B cell (primary cell): Measurements from ENCODE around the gene APOO. TPM values are rescaled to one million over a fixed set of nuclear protein-coding genes. Genes with fewer than 3 reads are reported as not detected.

Source experiments
- ATAC-seq: fragments of 200-7000 bp; cut with Tn5 transposase; one replicate; pipeline ENCODE4 v1.10.0; 2021; ENCODE audit warnings: low read depth, mild to moderate bottlenecking, moderate number of reproducible peaks, moderate library complexity
- CTCF ChIA-PET: fragments of 350-600 bp; sonication (Branson Sonifier 250); formaldehyde crosslinking; loops from one replicate; lab custom pipeline; 2021; ENCODE audit warnings: antibody characterized with exemption, inconsistent platforms; lab: Charles Lee
- POLR2A ChIA-PET: fragments of 350-600 bp; sonication (Branson Sonifier 250); formaldehyde crosslinking; loops from one replicate; lab custom pipeline; 2021; ENCODE audit warnings: antibody characterized with exemption; lab: Charles Lee
- DNase-seq: peaks from one replicate; pipeline ENCODE4 v3.0.0; 2013
- H2AFZ ChIP-seq: 2 replicates; pipeline ENCODE4 v1.6.1; 2012; ENCODE audit warnings: mild to moderate bottlenecking, low read depth, low read length; ENCODE audit not compliant: insufficient read depth, poor library complexity, severe bottlenecking
- H3K27ac ChIP-seq, 2 donors: 1 replicate in 1 of 2; 2 replicates in 1 of 2; pipeline ENCODE4 v1.5.1; 2012 to 2013; ENCODE audit warnings: low read length in 2 of 2, mild to moderate bottlenecking in 2 of 2, moderate library complexity in 1 of 2
- H3K27me3 ChIP-seq, 4 experiments: fragments of 200-600 bp in 1 of 4; sonication (generic) in 1 of 4; replicated peaks in 1 of 4; 1 replicate in 2 of 4; 2 replicates in 2 of 4; pipeline versions ENCODE4 v1.6.1 to v1.7.0; 2013 to 2016; ENCODE audit warnings: low read length in 3 of 4, mild to moderate bottlenecking in 2 of 4, mixed read lengths in 1 of 4, moderate library complexity in 1 of 4; ENCODE audit not compliant: insufficient read depth in 4 of 4, control insufficient read depth in 3 of 4; ENCODE audit errors: control extremely low read depth in 1 of 4
- H3K36me3 ChIP-seq, 2 experiments: replicated peaks in 1 of 2; 1 replicate in 1 of 2; 2 replicates in 1 of 2; pipeline versions ENCODE4 v1.6.1 to v1.7.1; 2013; ENCODE audit warnings: low read length in 1 of 2; ENCODE audit not compliant: insufficient read depth in 2 of 2, control insufficient read depth in 1 of 2; ENCODE audit errors: control extremely low read depth in 1 of 2, extremely low read depth in 1 of 2
- H3K4me1 ChIP-seq, 2 donors: fragments of 200-600 bp in 1 of 2; sonication (generic) in 1 of 2; 1 replicate in 1 of 2; 2 replicates in 1 of 2; pipeline versions ENCODE4 v1.5.1 to v1.6.1; 2013 to 2017; ENCODE audit warnings: low read length in 2 of 2; ENCODE audit not compliant: control insufficient read depth in 2 of 2, insufficient read depth in 2 of 2
- H3K4me2 ChIP-seq: replicated peaks from 2 replicates; pipeline ENCODE3; 2012; ENCODE audit warnings: mild to moderate bottlenecking, low read depth, low read length; ENCODE audit not compliant: poor library complexity, severe bottlenecking
- H3K4me3 ChIP-seq, 5 experiments: fragments of 200-600 bp in 1 of 5; sonication (generic) in 1 of 5; 1 replicate in 3 of 5; 2 replicates in 2 of 5; pipeline versions ENCODE4 v1.5.1 to v1.7.0; 2011 to 2016; ENCODE audit warnings: low read length in 4 of 5, mild to moderate bottlenecking in 4 of 5, low read depth in 2 of 5, control low read depth in 1 of 5, moderate library complexity in 1 of 5; ENCODE audit not compliant: insufficient read depth in 1 of 5; ENCODE audit errors: control extremely low read depth in 1 of 5, extremely low read depth in 1 of 5
- H3K79me2 ChIP-seq: fragments of 200-600 bp; sonication (generic); one replicate; pipeline ENCODE4 v1.6.0; 2016; ENCODE audit warnings: low read length; ENCODE audit not compliant: control insufficient read depth, insufficient read depth
- H3K9ac ChIP-seq: fragments of 200-600 bp; sonication (generic); 2 replicates; pipeline ENCODE4 v1.6.1; 2017; ENCODE audit warnings: mild to moderate bottlenecking, low read length, moderate library complexity
- H3K9me3 ChIP-seq, 3 donors: one replicate each; pipeline versions ENCODE4 v1.6.1 to v1.7.1; 2013; ENCODE audit warnings: low read length in 2 of 3; ENCODE audit not compliant: control insufficient read depth in 2 of 3, insufficient read depth in 1 of 3; ENCODE audit errors: control extremely low read depth in 1 of 3
- H4K20me1 ChIP-seq: 2 replicates; pipeline ENCODE4 v1.6.0; 2012; ENCODE audit warnings: mild to moderate bottlenecking, low read length; ENCODE audit not compliant: insufficient read depth, control insufficient read depth, poor library complexity, severe bottlenecking
- H3K27ac Mint-ChIP-seq: one replicate; pipeline ENCODE4 v1.8.0; 2021; ENCODE audit warnings: mixed read lengths
- H3K27me3 Mint-ChIP-seq: one replicate; pipeline ENCODE4 v1.8.0; 2021; ENCODE audit warnings: mixed read lengths
- H3K4me1 Mint-ChIP-seq: one replicate; pipeline ENCODE4 v1.8.0; 2021; ENCODE audit warnings: mixed read lengths
- H3K4me3 Mint-ChIP-seq: one replicate; pipeline ENCODE4 v1.8.0; 2021; ENCODE audit warnings: mixed read lengths
- H3K9me3 Mint-ChIP-seq: one replicate; pipeline ENCODE4 v1.8.0; 2022; ENCODE audit warnings: mixed read lengths; ENCODE audit not compliant: insufficient read depth
- CTCF ChIP-seq: fragments of 200-600 bp; IDR thresholded peaks from one replicate; pipeline ENCODE4 v1.8.0; 2022; ENCODE audit warnings: antibody characterized with exemption, mild to moderate bottlenecking
- EZH2 ChIP-seq: IDR thresholded peaks from 2 replicates; pipeline ENCODE4 v1.6.1; 2012; ENCODE audit warnings: borderline replicate concordance, low read depth, mild to moderate bottlenecking, moderate library complexity, low read length; ENCODE audit not compliant: insufficient read depth, poor library complexity, severe bottlenecking
- WGBS: methylation state at CpG from one replicate; pipeline ENCODE4 v1.1.5; 2013; ENCODE audit warnings: missing lambda C conversion rate; ENCODE audit not compliant: insufficient coverage; 5-methylcytosine and 5-hydroxymethylcytosine counted together
- intact Hi-C: fragments of 100-400 bp; cut with micrococcal nuclease; formaldehyde crosslinking; loops from one replicate; pipeline ENCODE4 v1.10.0; 2022
- polyA plus RNA-seq: library from polyadenylated mRNA; depleted of rRNA; stranded (reverse); fragments of >200 nt; gene quantifications from 2 replicates; pipeline ENCODE4 v1.2.3, GENCODE V29; 2012
- total RNA-seq, 2 donors: library from RNA; stranded (reverse); fragments of 120-200 nt in 1 of 2; gene quantifications; 1 replicate in 1 of 2; 2 replicates in 1 of 2; pipeline versions ENCODE4 v1.2.3 to v1.2.4, GENCODE V29; 2013 to 2022

APOO gene
- total and polyA plus RNA-seq, 2 donors (not counting 1 experiment from before 2014, with no cell fraction given), result 4.7 to 7.2 TPM

- Histone ChIP-seq H4K20me1 (no peaks in the 10 kb centered on the region), H3K36me3 (no peaks in the 10 kb centered on the region), H3K27me3 (no peaks in the 10 kb centered on the region), H2AFZ (peak overlapping the region; percentile 48), H3K27ac (no peak overlapping the region), H3K4me1 (peaks cover 3 to 9% of the 10 kb centered on the region in 2 donors), H3K4me2 (peak overlapping the region; percentile 41), H3K9me3 (no peaks in the 10 kb centered on the region), H3K4me3 (no peak overlapping the region), H3K79me2 (no peaks in the 10 kb centered on the region), H3K9ac (peak overlapping the region; percentile 34)
- ChIA-PET POLR2A (no interaction called here), CTCF (no interaction called here)
- no peaks in the 10 kb centered on the region for H3K27me3 Mint-ChIP-seq
- ATAC-seq (no peak), DNase-seq (no peak)
- WGBS, result 20% methylated on average over 1 of the region's 6 CpGs
- H3K4me1 Mint-ChIP-seq, result peaks cover 15% of the 10 kb centered on the region
- no peak overlapping the region for H3K27ac Mint-ChIP-seq
- TF ChIP-seq EZH2 (no peak), CTCF (no peak)
- intact Hi-C loops, result no loop called here
- peak overlapping the region; percentile 63 for H3K4me3 Mint-ChIP-seq
- no peaks in the 10 kb centered on the region for H3K9me3 Mint-ChIP-seq
These were observed 96.1 kb downstream of the APOO start for GRCh38 chrX:23811656-23812055.

GRCh38 chrX:23811108-23811651, 96.6 kb downstream of the APOO start:
- peak overlapping the region in 1 of 5 experiments; percentile 26 for H3K4me3 ChIP-seq
- Mint-ChIP-seq H3K9me3 (no peaks in the 10 kb centered on the region), H3K27ac (no peak overlapping the region), H3K4me3 (peak overlapping the region; percentile 63), H3K4me1 (peaks cover 15% of the 10 kb centered on the region), H3K27me3 (no peaks in the 10 kb centered on the region)
- WGBS, result no CpG with 5 or more reads among the region's 10 CpGs
- peak overlapping the region; percentile 41 for H3K4me2 ChIP-seq
- H3K36me3 ChIP-seq, result no peaks in the 10 kb centered on the region
- H3K79me2 ChIP-seq, result no peaks in the 10 kb centered on the region
- no peaks in the 10 kb centered on the region for H3K9me3 ChIP-seq
- no peak for TF ChIP-seq EZH2
- no peak for TF ChIP-seq CTCF
- no peaks in the 10 kb centered on the region for H3K27me3 ChIP-seq
- H4K20me1 ChIP-seq, result no peaks in the 10 kb centered on the region
- H3K27ac ChIP-seq, result no peak overlapping the region
- intact Hi-C loops, result no loop called here
- H3K4me1 ChIP-seq, result peaks cover 3 to 9% of the 10 kb centered on the region in 2 donors
- CTCF ChIA-PET, result no interaction called here
- H2AFZ ChIP-seq, result peak overlapping the region; percentile 48
- no peak for ATAC-seq
- peak; percentile 23 for DNase-seq
- peak overlapping the region; percentile 34 for H3K9ac ChIP-seq
- POLR2A ChIA-PET, result no interaction called here
